ENCODE results near the gene DHX36.

GRCh38 chr3:154323891-154324738 lies at the start of gene DHX36:
- TF ChIP-seq POLR2AphosphoS5 (IDR thresholded peaks at IDR 0.05; ENCODE audit: low read depth, low read length) (peak; percentile 85), TAF1 (IDR thresholded peaks at IDR 0.05; ENCODE audit: borderline replicate concordance, insufficient read depth, low read length) (peak; percentile 92; the same call in 1 of the 2 replicates)
